Kidney tubule cell (primary cell): ENCODE data around the gene PRAMEF1.
"Not testable (repeated sequence)": the region's sequence is repeated elsewhere in the genome, so short reads cannot be mapped to it uniquely, and the experiment has no call there.

Source experiments
- DNase-seq: peaks from one replicate; pipeline ENCODE4 v3.0.0-alpha.2; 2018; ENCODE audit warnings: low spot score

The PRAMEF1 gene

DNA sequence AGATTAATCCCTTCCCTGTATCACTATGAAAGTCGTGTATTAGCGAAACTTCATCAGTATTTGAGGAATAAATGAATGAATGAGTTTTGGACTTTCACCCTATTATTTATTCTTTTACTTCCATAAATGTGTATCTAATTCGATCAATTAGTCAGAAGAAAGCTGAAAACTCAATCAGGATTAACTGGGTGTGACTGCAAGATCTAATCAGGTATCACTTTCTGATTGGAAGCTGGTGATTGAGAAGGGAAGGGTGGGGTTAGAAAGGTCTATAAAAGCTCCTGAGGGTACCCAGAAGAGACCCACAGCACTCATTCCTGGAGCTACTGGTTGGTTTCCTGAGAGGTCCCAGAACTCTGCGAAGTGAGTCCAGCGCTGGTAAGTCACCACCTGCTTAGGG is at the start of gene PRAMEF1:
TSS of gene PRAMEF1 (plus strand) at position 301 of the 400 bp plus-strand sequence. CDS start 1,831 bp downstream, outside the sequence.
- DNase-seq = not testable (repeated sequence)

- DNase-seq = no peak
Observed at GRCh38 chr1:12741946-12742345, 49.3 kb upstream of the PRAMEF1 start.

DNA sequence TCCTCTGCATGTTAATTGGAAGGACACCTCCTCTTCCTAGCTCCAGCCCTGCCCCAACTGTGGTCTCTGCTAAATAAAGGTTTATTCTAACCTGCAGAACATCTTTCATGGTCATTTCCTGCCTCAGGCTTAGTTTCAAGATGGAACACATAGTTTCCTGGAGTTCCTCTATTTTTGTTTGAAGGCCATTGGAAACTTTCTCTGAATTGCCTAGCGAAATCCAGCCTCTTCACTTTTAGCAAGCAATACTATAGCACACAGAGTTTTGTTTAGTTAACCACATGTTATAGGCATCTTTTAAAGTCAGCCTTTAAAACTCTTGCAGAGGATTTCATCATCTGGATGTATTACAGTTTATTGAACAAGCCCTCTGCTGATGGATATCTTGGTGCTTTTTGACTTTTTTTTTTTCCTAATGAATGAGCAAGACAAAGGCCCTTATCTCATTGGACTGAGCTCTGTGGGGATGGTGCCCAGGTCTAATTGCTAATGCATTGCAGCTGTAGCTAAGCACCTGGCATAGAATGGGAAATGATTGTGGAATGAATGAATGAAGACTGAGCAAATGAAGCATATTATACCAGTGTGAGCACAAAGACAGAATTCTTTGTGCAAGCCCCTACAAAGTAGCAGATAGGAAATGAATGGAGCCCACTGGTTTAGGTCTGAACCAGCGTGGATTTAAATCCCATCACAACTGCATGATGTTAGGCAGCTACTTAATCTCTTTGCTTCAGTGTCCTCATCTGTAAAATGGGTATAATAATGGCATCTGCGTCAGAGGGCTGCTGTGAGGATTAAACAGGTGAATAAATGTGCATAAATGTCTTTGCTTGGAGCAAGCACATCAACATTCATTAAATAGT is 45.8 kb upstream of the PRAMEF1 start:
- no peak for DNase-seq

DNA sequence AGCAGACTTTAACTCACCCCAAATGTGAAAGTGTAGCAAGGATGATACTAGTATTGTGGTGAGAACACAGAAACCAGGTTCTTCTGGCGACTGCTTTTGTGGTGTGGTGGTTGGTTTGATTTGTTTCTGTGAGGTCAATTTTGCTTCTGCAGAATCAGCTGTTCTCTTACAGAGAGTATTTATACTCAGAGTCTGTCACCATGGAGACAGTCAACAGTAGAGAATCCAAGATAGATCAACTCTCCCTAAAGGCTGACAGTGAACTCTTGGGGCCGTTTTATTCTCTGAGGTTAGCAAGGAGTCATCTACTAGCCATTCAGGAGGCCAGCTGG is 45.2 kb upstream of the PRAMEF1 start, which contains the start of gene CFAP107:
TSS of gene CFAP107 (plus strand) at position 209 of the 332 bp plus-strand sequence. CDS start 231 bp downstream, outside the sequence.
- no peak for DNase-seq

GRCh38 chr1:12748778-12749355 is 42.3 kb upstream of the PRAMEF1 start:
- no peak for DNase-seq

DNA sequence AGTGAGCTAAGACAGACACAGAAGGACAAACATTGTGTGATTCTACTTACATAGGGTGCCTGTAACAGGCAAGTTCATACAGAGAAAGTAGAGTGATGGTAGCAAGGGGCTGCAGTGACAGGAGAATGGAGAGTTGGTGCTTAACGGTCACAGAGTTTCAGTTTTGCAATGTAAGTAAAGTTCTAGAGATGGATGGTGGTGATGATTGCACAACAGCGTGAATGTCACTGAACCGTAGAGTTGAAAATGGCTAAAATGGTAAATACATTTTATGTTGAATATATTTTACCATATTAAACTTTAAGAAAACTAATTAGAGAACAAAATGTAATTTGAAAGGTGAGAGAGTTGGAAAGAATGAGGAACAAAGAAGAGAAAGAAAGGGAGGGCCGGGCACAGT is 36.5 kb upstream of the PRAMEF1 start:
- DNase-seq = no peak

GRCh38 chr1:12756273-12756672 is 34.9 kb upstream of the PRAMEF1 start:
- peak; percentile 13 for DNase-seq

GRCh38 chr1:12756768-12757413 is 34.3 kb upstream of the PRAMEF1 start:
- DNase-seq = no peak

- DNase-seq = no peak
Observed at GRCh38 chr1:12757836-12758235, 33.4 kb upstream of the PRAMEF1 start.

DNA sequence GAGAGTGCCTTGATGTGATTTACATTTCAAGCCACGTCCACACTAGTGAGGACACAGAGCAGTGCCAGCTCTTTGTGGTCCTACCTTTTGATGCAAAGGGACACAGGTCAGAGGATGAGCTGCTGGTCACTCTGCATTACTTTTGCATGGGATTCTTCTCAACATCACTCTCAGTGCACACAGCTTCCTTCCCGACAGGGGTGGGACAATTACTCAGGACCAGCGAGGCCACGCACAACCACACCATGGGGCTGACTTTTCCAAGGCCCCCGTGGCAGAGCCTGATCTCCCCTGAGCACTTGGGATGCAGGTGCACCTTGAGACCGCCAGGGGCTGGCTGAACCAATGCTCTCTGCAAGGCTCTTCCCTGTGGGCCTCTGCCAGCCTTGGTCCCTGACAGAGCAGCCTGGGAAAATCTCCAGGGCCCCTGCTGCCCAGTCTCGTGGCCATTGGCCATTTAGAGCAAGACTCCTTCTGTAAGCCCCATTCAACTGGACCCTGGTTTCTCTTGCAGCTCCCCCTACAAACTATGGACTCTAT is 30.9 kb upstream of the PRAMEF1 start:
- DNase-seq = no peak

DNA sequence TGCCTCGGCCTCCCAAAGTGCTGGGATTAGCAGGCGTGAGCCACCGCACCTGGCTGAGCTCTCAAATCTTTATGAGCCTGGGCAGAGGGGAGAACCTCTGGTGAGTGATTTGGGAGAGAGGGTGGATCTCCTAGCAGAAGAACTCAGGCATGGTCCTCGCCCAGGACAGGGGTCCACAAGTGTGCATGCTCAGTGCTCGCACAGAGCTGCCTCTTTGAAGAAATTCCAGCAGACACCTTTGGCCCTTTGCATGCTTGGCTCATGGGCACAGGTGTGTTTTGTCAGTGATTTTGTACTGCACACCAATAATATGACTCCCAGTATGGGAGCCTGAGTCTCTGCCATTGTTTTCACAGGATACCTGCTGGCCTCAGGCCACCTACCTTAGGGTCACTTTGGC is 29.4 kb upstream of the PRAMEF1 start:
- no peak for DNase-seq

DNA sequence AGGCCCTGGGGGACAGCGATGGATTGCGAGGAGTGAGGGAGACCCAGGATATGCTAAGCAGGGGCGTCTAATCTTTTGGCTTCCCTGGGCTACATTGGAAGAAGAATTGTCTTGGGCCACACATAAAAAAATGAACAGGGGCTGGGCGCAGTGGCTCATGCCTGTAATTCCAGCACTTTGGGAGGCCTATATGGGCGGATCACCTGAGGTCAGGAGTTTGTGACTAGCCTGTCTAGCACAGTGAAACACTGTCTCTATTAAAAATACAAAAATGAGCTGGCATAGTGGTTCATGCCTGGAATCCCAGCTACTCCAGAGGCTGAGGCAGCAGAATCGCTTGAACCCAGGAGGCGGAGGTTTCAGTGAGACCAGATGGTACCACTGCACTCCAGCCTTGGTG is 28.4 kb upstream of the PRAMEF1 start:
- no peak for DNase-seq

GRCh38 chr1:12763479-12763878 is 27.7 kb upstream of the PRAMEF1 start:
- no peak for DNase-seq

DNA sequence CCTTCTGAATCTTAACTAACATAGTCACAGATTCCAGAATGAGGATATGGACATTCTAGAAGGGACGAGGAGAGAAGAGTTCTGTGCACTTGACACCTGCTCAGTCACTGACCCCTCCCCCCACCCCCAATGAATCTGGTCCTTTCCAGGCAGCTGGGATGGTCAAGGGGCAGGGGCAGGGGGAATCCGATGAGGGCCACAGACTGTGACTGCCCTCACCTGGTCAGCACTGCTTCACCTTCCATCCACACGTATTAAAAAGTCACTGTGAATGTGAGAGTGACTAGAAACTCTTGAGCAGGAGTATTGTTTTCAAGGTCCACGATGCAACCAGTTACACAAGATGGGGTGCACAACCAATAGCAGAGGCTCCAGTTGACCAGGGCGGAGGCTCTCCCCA is 27.2 kb upstream of the PRAMEF1 start:
- no peak for DNase-seq

DNA sequence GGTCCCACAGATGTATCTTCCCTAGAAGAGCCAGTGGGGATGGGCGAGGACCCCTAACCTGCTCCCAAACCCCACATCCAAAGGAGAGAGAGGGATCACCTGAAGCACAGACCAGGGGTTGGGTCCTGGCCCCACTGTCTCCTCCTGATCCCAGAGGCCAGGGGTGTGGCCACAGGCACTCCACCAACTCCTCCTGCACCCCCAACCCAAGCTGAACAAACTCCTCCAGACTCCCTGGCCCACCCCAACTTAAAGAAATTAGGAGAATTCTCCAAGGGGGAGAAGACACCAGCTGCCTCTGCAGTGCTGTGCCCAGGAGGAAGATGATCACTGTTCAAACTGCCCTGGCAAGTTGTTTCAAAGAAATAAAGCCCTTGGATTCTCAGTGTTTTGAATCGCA is 22.2 kb upstream of the PRAMEF1 start:
- no peak for DNase-seq

GRCh38 chr1:12769976-12770505 is 21.2 kb upstream of the PRAMEF1 start:
- no peak for DNase-seq

DNA sequence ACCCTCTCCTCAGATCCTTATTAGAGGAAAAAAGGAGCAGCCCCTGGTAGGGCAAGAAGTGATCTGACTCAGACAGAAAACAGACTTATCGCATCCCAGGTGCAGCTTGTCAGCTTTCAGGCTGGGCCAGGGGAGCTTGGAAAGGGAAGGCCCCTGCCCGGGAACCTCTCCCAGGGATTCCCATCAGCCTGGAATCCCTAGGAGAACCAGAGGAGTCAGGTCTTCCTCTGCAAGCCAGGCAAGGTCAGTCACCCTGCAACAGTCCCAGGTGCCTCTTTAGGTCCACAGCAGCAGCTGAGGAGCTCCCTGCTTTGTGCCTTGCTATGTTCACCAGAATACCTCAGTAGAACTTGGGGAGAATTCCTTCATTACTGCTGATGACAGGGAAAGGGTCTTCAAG is 20.6 kb upstream of the PRAMEF1 start:
- no peak for DNase-seq

GRCh38 chr1:12771186-12771585 is 20.0 kb upstream of the PRAMEF1 start:
- DNase-seq = no peak

DNA sequence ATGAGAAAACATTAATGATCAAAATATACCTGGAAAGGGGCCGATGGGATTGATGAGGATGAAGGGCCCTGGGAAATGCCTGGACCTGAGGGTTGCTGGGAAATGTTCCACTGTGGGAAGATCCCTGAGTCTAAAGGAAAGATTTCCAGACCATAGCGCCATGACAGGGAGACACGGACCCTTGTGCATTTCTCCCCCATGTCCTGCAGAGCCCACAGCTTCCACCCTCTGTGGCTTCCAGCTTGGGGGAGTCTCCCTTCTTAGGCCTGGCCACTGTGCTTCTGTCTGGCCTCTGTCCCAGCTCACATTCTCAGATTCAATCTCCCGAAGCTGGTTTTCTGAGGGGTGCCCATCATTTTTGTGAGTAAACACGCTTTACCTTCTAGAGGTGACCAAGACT is 18.7 kb upstream of the PRAMEF1 start:
- DNase-seq = no peak

DNA sequence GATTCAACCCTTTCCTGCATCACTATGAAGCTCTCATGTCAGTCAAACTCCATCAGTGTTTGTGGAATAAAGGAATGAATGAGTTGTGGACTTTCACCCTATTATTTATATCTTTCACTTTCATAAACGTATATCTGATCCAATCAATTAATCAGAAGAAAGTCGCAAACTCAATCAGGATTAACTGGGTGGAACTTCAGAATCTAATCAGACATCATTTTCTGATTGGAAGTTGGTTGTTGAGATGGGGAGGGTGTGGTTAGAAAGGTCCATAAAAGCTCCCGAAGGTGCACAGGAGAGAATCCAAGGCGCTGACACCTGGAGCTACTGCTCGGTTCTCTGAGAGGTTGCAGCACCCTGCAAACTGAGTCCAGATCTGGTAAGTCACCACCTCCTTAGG is 17.8 kb upstream of the PRAMEF1 start, which contains the start of gene PRAMEF12:
TSS of gene PRAMEF12 (plus strand) at position 301 of the 400 bp plus-strand sequence. CDS start 1,130 bp downstream, outside the sequence.
- no peak for DNase-seq

- DNase-seq = no peak
Observed at GRCh38 chr1:12774801-12775345, 16.3 kb upstream of the PRAMEF1 start.

GRCh38 chr1:12775443-12775842 is 15.8 kb upstream of the PRAMEF1 start:
- no peak for DNase-seq
